Measurements from ENCODE around the gene SREBF1. TPM values are rescaled to one million over a fixed set of nuclear protein-coding genes. Genes with fewer than 3 reads are reported as not detected.
A peak's percentile ranks its signal among the peaks of the same experiment; 100 is the strongest.

Gene SREBF1
- total and polyA plus RNA-seq, 2 of the 4 experiments (the other 2 are of a cell fraction), result 3.4 to 20.4 TPM

GRCh38 chr17:17790637-17791464 is 45.9 kb downstream of the SREBF1 start:
- Histone ChIP-seq H3K27me3 (ENCODE audit: control insufficient read depth, insufficient read depth, low read length) (no peaks in the 10 kb centered on the region), H3K79me1 (ENCODE audit: low read depth in 1 of 2, low read length in 2 of 2) (peaks cover 14 to 96% of the 10 kb centered on the region in 2 experiments), H3K4ac (ENCODE audit: low read depth, low read length) (no peak overlapping the region), H3K18ac (ENCODE audit: low read depth, low read length) (no peak overlapping the region), H2BK15ac (ENCODE audit: low read depth, low read length) (no peak overlapping the region), H3K23ac (ENCODE audit: low read depth, low read length) (no peak overlapping the region), H4K5ac (ENCODE audit: low read depth, low read length) (no peak overlapping the region), H3K4me3 (ENCODE audit: insufficient read depth, low read depth, low read length) (no peak overlapping the region), H3K9me3 (ENCODE audit: control insufficient read depth, insufficient read depth, low read length) (no peaks in the 10 kb centered on the region), H3K27ac (ENCODE audit: insufficient read depth, low read length) (no peak overlapping the region), H2BK5ac (ENCODE audit: low read depth, low read length, poor library complexity, severe bottlenecking) (no peak overlapping the region), H3K36me3 (ENCODE audit: control insufficient read depth, insufficient read depth, low read length) (peaks cover 25% of the 10 kb centered on the region), H4K20me1 (ENCODE audit: insufficient read depth, low read length) (peaks cover 91% of the 10 kb centered on the region), H3K4me1 (ENCODE audit: control insufficient read depth, insufficient read depth, low read length) (peaks cover 15% of the 10 kb centered on the region; the same call in 1 of the 2 replicates), H2AFZ (replicated peaks; ENCODE audit: low read length, poor library complexity) (no peak overlapping the region), H2AK5ac (ENCODE audit: low read depth, low read length) (no peak overlapping the region), H3K56ac (ENCODE audit: extremely low read depth, insufficient read depth, low read length) (no peak overlapping the region), H3K9me1 (ENCODE audit: insufficient read depth, low read length) (peaks cover 10% of the 10 kb centered on the region; the same call in 1 of the 2 replicates), H3K4me2 (ENCODE audit: low read depth, low read length) (no peak overlapping the region), H4K8ac (ENCODE audit: low read depth in 2 of 2, low read length in 2 of 2) (no peak overlapping the region), H2BK20ac (ENCODE audit: low read depth, low read length) (no peak overlapping the region), H3K9ac (ENCODE audit: low read depth, low read length) (no peak overlapping the region), H4K91ac (ENCODE audit: insufficient read depth, low read depth, low read length) (no peak overlapping the region), H3K14ac (replicated peaks; ENCODE audit: low read depth, low read length) (no peak overlapping the region), H2BK120ac (ENCODE audit: low read depth, low read length) (no peak overlapping the region), H2AK9ac (replicated peaks; ENCODE audit: low read depth, low read length, poor library complexity) (peak overlapping the region; percentile 3)
- DNase-seq (no peak), ATAC-seq (ENCODE audit: low read depth) (no peak)
- in situ Hi-C loops (cut with MboI; ENCODE audit: low sequenced_read_pairs) (no loop called here), intact Hi-C loops (cut with micrococcal nuclease) (no loop called here), dilution Hi-C loops (cut with HindIII; ENCODE audit: low sequenced_read_pairs, unreplicated experiment) (no loop called here)
- ChIA-PET CTCF (interaction anchor here (0.6 kb wide), 1 partner anchor 49 kb away, joined by 4 read pairs; no protein-coding TSS in a partner anchor), POLR2A (ENCODE audit: unreplicated experiment) (no interaction called here)
- WGBS, 2 experiments (ENCODE audit: extremely low coverage in 2 of 2, insufficient read length in 1 of 2), result 58% methylated on average over 4 of the region's 26 CpGs; no CpG with 5 or more reads in 1 of the 2 experiments
- BruUV-seq (replicated peaks), result no TSS peak
- no peak for TF ChIP-seq MAZ (IDR thresholded peaks at IDR 0.05; ENCODE audit: borderline replicate concordance, low read depth, low read length)
- TF ChIP-seq NFE2L2 (IDR thresholded peaks at IDR 0.05; ENCODE audit: low read depth, low read length), result no peak
- no peak for TF ChIP-seq POLR2A (IDR thresholded peaks at IDR 0.05; ENCODE audit: low read depth, low read length)
- no peak for TF ChIP-seq CEBPB (IDR thresholded peaks at IDR 0.05; ENCODE audit: low read depth, low read length)
- TF ChIP-seq BHLHE40 (IDR thresholded peaks at IDR 0.05; ENCODE audit: low read depth, low read length), result no peak
- TF ChIP-seq, protein P1, sequence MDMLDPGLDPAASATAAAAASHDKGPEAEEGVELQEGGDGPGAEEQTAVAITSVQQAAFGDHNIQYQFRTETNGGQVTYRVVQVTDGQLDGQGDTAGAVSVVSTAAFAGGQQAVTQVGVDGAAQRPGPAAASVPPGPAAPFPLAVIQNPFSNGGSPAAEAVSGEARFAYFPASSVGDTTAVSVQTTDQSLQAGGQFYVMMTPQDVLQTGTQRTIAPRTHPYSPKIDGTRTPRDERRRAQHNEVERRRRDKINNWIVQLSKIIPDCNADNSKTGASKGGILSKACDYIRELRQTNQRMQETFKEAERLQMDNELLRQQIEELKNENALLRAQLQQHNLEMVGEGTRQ (IDR thresholded peaks at IDR 0.05; ENCODE audit: low read depth, low read length), result no peak
- no peak for TF ChIP-seq FOS (IDR thresholded peaks at IDR 0.05; ENCODE audit: low read depth, low read length)
- TF ChIP-seq RAD21 (IDR thresholded peaks at IDR 0.05; ENCODE audit: low read length), result no peak
- no peak for TF ChIP-seq ELK1 (IDR thresholded peaks at IDR 0.05; ENCODE audit: borderline replicate concordance, low read depth, low read length)
- TF ChIP-seq, protein P2, sequence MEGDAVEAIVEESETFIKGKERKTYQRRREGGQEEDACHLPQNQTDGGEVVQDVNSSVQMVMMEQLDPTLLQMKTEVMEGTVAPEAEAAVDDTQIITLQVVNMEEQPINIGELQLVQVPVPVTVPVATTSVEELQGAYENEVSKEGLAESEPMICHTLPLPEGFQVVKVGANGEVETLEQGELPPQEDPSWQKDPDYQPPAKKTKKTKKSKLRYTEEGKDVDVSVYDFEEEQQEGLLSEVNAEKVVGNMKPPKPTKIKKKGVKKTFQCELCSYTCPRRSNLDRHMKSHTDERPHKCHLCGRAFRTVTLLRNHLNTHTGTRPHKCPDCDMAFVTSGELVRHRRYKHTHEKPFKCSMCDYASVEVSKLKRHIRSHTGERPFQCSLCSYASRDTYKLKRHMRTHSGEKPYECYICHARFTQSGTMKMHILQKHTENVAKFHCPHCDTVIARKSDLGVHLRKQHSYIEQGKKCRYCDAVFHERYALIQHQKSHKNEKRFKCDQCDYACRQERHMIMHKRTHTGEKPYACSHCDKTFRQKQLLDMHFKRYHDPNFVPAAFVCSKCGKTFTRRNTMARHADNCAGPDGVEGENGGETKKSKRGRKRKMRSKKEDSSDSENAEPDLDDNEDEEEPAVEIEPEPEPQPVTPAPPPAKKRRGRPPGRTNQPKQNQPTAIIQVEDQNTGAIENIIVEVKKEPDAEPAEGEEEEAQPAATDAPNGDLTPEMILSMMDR (conservative IDR thresholded peaks at IDR 0.05; ENCODE audit: low read depth, low read length), result no peak
- TF ChIP-seq RFX5 (IDR thresholded peaks at IDR 0.05; ENCODE audit: low read depth, low read length), result no peak
- no peak for TF ChIP-seq MAFK (IDR thresholded peaks at IDR 0.05; ENCODE audit: low read depth, low read length)
- no peak for TF ChIP-seq CHD1 (IDR thresholded peaks at IDR 0.05; ENCODE audit: low read depth, low read length)
- TF ChIP-seq RCOR1 (IDR thresholded peaks at IDR 0.05; ENCODE audit: insufficient replicate concordance, low read length), result no peak
- TF ChIP-seq MXI1 (IDR thresholded peaks at IDR 0.05; ENCODE audit: borderline replicate concordance, low read depth, low read length), result no peak

Data from IMR-90 (cell line).